ENCODE data around the gene SLF2.
A peak's percentile ranks its signal among the peaks of the same experiment; 100 is the strongest.

SLF2 gene

GRCh38 chr10:101000915-101001658 is 88.3 kb downstream of the SLF2 start:
- no peak for DNase-seq

GRCh38 chr10:101001659-101002035 is 88.9 kb downstream of the SLF2 start:
- DNase-seq, result no peak

GRCh38 chr10:101002456-101002855 is 89.7 kb downstream of the SLF2 start:
- no peak for DNase-seq

- DNase-seq, result no peak
Observed at GRCh38 chr10:101003639-101004206, 91.0 kb downstream of the SLF2 start.

GRCh38 chr10:101005361-101005760 is 92.6 kb downstream of the SLF2 start:
- DNase-seq, result no peak

GRCh38 chr10:101005869-101006567 is 93.3 kb downstream of the SLF2 start:
- DNase-seq, result no peak

GRCh38 chr10:101006593-101007098 is 93.9 kb downstream of the SLF2 start:
- DNase-seq, result no peak

- DNase-seq, result no peak
Observed at GRCh38 chr10:101007099-101007711, 94.4 kb downstream of the SLF2 start.

GRCh38 chr10:101007915-101008822 is 95.4 kb downstream of the SLF2 start:
- DNase-seq, result no peak

GRCh38 chr10:101008823-101009423 is 96.2 kb downstream of the SLF2 start:
- no peak for DNase-seq

GRCh38 chr10:101010329-101010728 is 97.6 kb downstream of the SLF2 start:
- no peak for DNase-seq

- DNase-seq, result no peak
Observed at GRCh38 chr10:101011517-101012423, 99.0 kb downstream of the SLF2 start.

GRCh38 chr10:101012525-101013364 is 100.0 kb downstream of the SLF2 start:
- peak; percentile 21 for DNase-seq

- no peak for DNase-seq
Observed at GRCh38 chr10:101013365-101013825, 100.6 kb downstream of the SLF2 start.

- no peak for DNase-seq
Observed at GRCh38 chr10:101014230-101014884, 101.6 kb downstream of the SLF2 start.

All from SIG-M5 (cell line).